Subcutaneous abdominal adipose tissue (tissue), 5 donors: Measurements from ENCODE around the gene KCNMB3.
"Not testable (repeated sequence)": the region's sequence is repeated elsewhere in the genome, so short reads cannot be mapped to it uniquely, and the experiment has no call there.

Experiments used
- H3K27ac ChIP-seq: one replicate; pipeline ENCODE4 v1.7.0; 2013; ENCODE audit warnings: low read depth, mild to moderate bottlenecking, inconsistent platforms, low read length, moderate library complexity
- H3K27me3 ChIP-seq, 5 donors: one replicate each; pipeline ENCODE4 v1.7.0; 2013; ENCODE audit warnings: low read length in 5 of 5, inconsistent platforms in 1 of 5; ENCODE audit not compliant: control insufficient read depth in 5 of 5, insufficient read depth in 4 of 5
- H3K36me3 ChIP-seq, 5 donors: one replicate each; pipeline ENCODE4 v1.7.0; 2013; ENCODE audit warnings: low read length in 5 of 5; ENCODE audit not compliant: control insufficient read depth in 5 of 5, insufficient read depth in 5 of 5
- H3K4me1 ChIP-seq, 5 donors: one replicate each; pipeline ENCODE4 v1.7.0; 2013; ENCODE audit warnings: low read length in 5 of 5, mild to moderate bottlenecking in 3 of 5, moderate library complexity in 1 of 5; ENCODE audit not compliant: control insufficient read depth in 5 of 5, insufficient read depth in 5 of 5
- H3K4me3 ChIP-seq, 5 donors: one replicate each; pipeline ENCODE4 v1.7.0; 2013; ENCODE audit warnings: low read length in 5 of 5, low read depth in 1 of 5
- H3K9ac ChIP-seq, 5 donors: one replicate each; pipeline ENCODE4 v1.7.0; 2013; ENCODE audit warnings: low read length in 5 of 5, mild to moderate bottlenecking in 4 of 5, moderate library complexity in 3 of 5
- H3K9me3 ChIP-seq, 5 donors: one replicate each; pipeline ENCODE4 v1.7.0; 2013; ENCODE audit warnings: low read length in 5 of 5; ENCODE audit not compliant: control insufficient read depth in 5 of 5
- donor health status: healthy.
- donor health status: healthy.
- donor health status: healthy.
- donor health status: healthy.
- donor health status: healthy.

KCNMB3 gene

GRCh38 chr3:179265092-179265491 lies 14.2 kb upstream of the KCNMB3 start:
- peaks cover 0 to 8% (median 4%) of the 10 kb centered on the region in 5 donors for H3K27me3 ChIP-seq
- no peak overlapping the region for H3K4me3 ChIP-seq
- H3K27ac ChIP-seq, result no peak overlapping the region
- peaks cover 0 to 24% (median 11%) of the 10 kb centered on the region in 5 donors for H3K4me1 ChIP-seq
- no peak overlapping the region for H3K9ac ChIP-seq
- H3K9me3 ChIP-seq, result peaks cover 0 to under 1% (median 0%) of the 10 kb centered on the region in 5 donors
- no peaks in the 10 kb centered on the region for H3K36me3 ChIP-seq

- no peak overlapping the region for H3K4me3 ChIP-seq
- peaks cover 0 to 8% (median 4%) of the 10 kb centered on the region in 5 donors for H3K27me3 ChIP-seq
- H3K27ac ChIP-seq, result no peak overlapping the region
- no peak overlapping the region for H3K9ac ChIP-seq
- peaks cover 0 to 24% (median 11%) of the 10 kb centered on the region in 5 donors for H3K4me1 ChIP-seq
- no peaks in the 10 kb centered on the region for H3K36me3 ChIP-seq
- peaks cover 0 to 5% (median 3%) of the 10 kb centered on the region in 5 donors for H3K9me3 ChIP-seq
These were observed 13.5 kb upstream of the KCNMB3 start for GRCh38 chr3:179264449-179264848.

- peaks cover 0 to 12% (median 9%) of the 10 kb centered on the region in 5 donors for H3K9me3 ChIP-seq
These were observed 12.2 kb upstream of the KCNMB3 start for GRCh38 chr3:179263134-179263533.

GRCh38 chr3:179260949-179261765 lies 10.2 kb upstream of the KCNMB3 start:
- Histone ChIP-seq H3K9me3 (peaks cover 0 to 12% (median 9%) of the 10 kb centered on the region in 5 donors), H3K4me3 (peak overlapping the region; percentile 71 to 85 (median 78)), H3K27ac (peak overlapping the region; percentile 37), H3K27me3 (peaks cover 0 to 3% (median 0%) of the 10 kb centered on the region in 5 donors), H3K36me3 (no peaks in the 10 kb centered on the region), H3K9ac (peak overlapping the region in 4 of 5 donors; percentile 67 to 81 (median 75)), H3K4me1 (peaks cover 0 to 20% (median 7%) of the 10 kb centered on the region in 5 donors)

More at GRCh38 chr3:179263134-179263533, 12.2 kb upstream of the KCNMB3 start:
- Histone ChIP-seq H3K4me1 (peaks cover 0 to 17% (median 14%) of the 10 kb centered on the region in 5 donors), H3K27me3 (peaks cover 0 to 8% (median 4%) of the 10 kb centered on the region in 5 donors), H3K9ac (no peak overlapping the region), H3K4me3 (no peak overlapping the region), H3K27ac (no peak overlapping the region), H3K36me3 (no peaks in the 10 kb centered on the region)

GRCh38 chr3:179259959-179260756 lies 9.2 kb upstream of the KCNMB3 start:
- Histone ChIP-seq H3K4me3 (peak overlapping the region in 4 of 5 donors; percentile 71 to 81 (median 78)), H3K4me1 (peaks cover 0 to 20% (median 7%) of the 10 kb centered on the region in 5 donors), H3K9me3 (peaks cover 0 to 12% (median 9%) of the 10 kb centered on the region in 5 donors)
- not testable (repeated sequence) for H3K27ac ChIP-seq, H3K36me3 ChIP-seq, H3K27me3 ChIP-seq, H3K9ac ChIP-seq

GRCh38 chr3:179258820-179259219 lies 7.9 kb upstream of the KCNMB3 start:
- H3K4me3 ChIP-seq, result no peak overlapping the region
- H3K9me3 ChIP-seq, result peaks cover 0 to 12% (median 9%) of the 10 kb centered on the region in 5 donors
- H3K9ac ChIP-seq, result no peak overlapping the region
- H3K4me1 ChIP-seq, result peaks cover 0 to 20% (median 7%) of the 10 kb centered on the region in 5 donors
- H3K36me3 ChIP-seq, result no peaks in the 10 kb centered on the region
- H3K27me3 ChIP-seq, result no peaks in the 10 kb centered on the region
- H3K27ac ChIP-seq, result no peak overlapping the region

- H3K9me3 ChIP-seq, result peaks cover 0 to 12% (median 9%) of the 10 kb centered on the region in 5 donors
These were observed 6.8 kb upstream of the KCNMB3 start for GRCh38 chr3:179257742-179258141.

GRCh38 chr3:179256813-179257212 lies 5.9 kb upstream of the KCNMB3 start:
- Histone ChIP-seq H3K27me3 (no peaks in the 10 kb centered on the region), H3K36me3 (no peaks in the 10 kb centered on the region), H3K4me3 (no peak overlapping the region), H3K9me3 (peaks cover 0 to 12% (median 9%) of the 10 kb centered on the region in 5 donors), H3K27ac (no peak overlapping the region), H3K4me1 (peaks cover 0 to 19% (median 7%) of the 10 kb centered on the region in 5 donors), H3K9ac (no peak overlapping the region)

More at GRCh38 chr3:179257742-179258141, 6.8 kb upstream of the KCNMB3 start:
- not testable (repeated sequence) for H3K4me3 ChIP-seq, H3K27ac ChIP-seq, H3K9ac ChIP-seq, H3K36me3 ChIP-seq, H3K27me3 ChIP-seq
- peaks cover 0 to 20% (median 7%) of the 10 kb centered on the region in 5 donors for H3K4me1 ChIP-seq

GRCh38 chr3:179247289-179248015 lies 3.5 kb downstream of the KCNMB3 start:
- Histone ChIP-seq H3K27ac (no peak overlapping the region), H3K9ac (no peak overlapping the region), H3K4me3 (no peak overlapping the region), H3K36me3 (peaks cover 3 to 23% (median 12%) of the 10 kb centered on the region in 5 donors), H3K4me1 (no peaks in the 10 kb centered on the region), H3K27me3 (no peaks in the 10 kb centered on the region), H3K9me3 (no peaks in the 10 kb centered on the region)
